H9 (cell line): ENCODE results near the gene LPP. TPM values are rescaled to one million over a fixed set of nuclear protein-coding genes. Genes with fewer than 3 reads are reported as not detected.

Experiments
- DNase-seq: peaks from one replicate; pipeline ENCODE4 v3.0.0-alpha.2; 2017
- H2AFZ ChIP-seq: one replicate; pipeline ENCODE4 v1.6.1; 2013; ENCODE audit warnings: mild to moderate bottlenecking, low read length, control low read depth, moderate library complexity
- H2AK5ac ChIP-seq: 2 replicates; pipeline ENCODE4 v1.6.1; 2013; ENCODE audit warnings: low read length, control low read depth, mixed read lengths; ENCODE audit not compliant: insufficient read length
- H2BK120ac ChIP-seq: one replicate; pipeline ENCODE4 v1.6.1; 2013; ENCODE audit warnings: low read depth, mild to moderate bottlenecking, low read length, control low read depth, inconsistent platforms; ENCODE audit not compliant: poor library complexity, severe bottlenecking
- H2BK12ac ChIP-seq: 2 replicates; pipeline ENCODE4 v1.6.1; 2013; ENCODE audit warnings: low read length, control low read depth, mixed read lengths, low read depth; ENCODE audit not compliant: insufficient read length
- H2BK15ac ChIP-seq: 2 replicates; pipeline ENCODE4 v1.6.1; 2013; ENCODE audit warnings: low read depth, low read length, control low read depth
- H2BK20ac ChIP-seq: one replicate; pipeline ENCODE4 v1.6.1; 2013; ENCODE audit warnings: low read depth, mild to moderate bottlenecking, low read length, control low read depth, inconsistent platforms; ENCODE audit not compliant: poor library complexity, severe bottlenecking
- H2BK5ac ChIP-seq: 2 replicates; pipeline ENCODE4 v1.6.1; 2013; ENCODE audit warnings: low read length, control low read depth, mixed read lengths; ENCODE audit not compliant: insufficient read length
- H3K14ac ChIP-seq: 2 replicates; pipeline ENCODE4 v1.6.1; 2013; ENCODE audit warnings: low read length, control low read depth; ENCODE audit not compliant: insufficient read depth
- H3K18ac ChIP-seq: 2 replicates; pipeline ENCODE4 v1.6.1; 2013; ENCODE audit warnings: low read depth, mild to moderate bottlenecking, mixed read lengths, low read length, control low read depth; ENCODE audit not compliant: insufficient read length
- H3K23ac ChIP-seq: 2 replicates; pipeline ENCODE4 v1.6.1; 2013; ENCODE audit warnings: low read length, control low read depth, mixed read lengths, low read depth; ENCODE audit not compliant: insufficient read length
- H3K23me2 ChIP-seq: 2 replicates; pipeline ENCODE4 v1.6.1; 2013; ENCODE audit warnings: low read depth, mild to moderate bottlenecking, mixed read lengths, low read length, control low read depth; ENCODE audit not compliant: insufficient read length, poor library complexity, severe bottlenecking
- H3K27ac ChIP-seq: 2 replicates; pipeline ENCODE4 v1.5.1; 2013; ENCODE audit warnings: low read length, control low read depth, mixed read lengths, low read depth; ENCODE audit not compliant: insufficient read length
- H3K27me3 ChIP-seq: 2 replicates; pipeline ENCODE4 v1.6.1; 2013; ENCODE audit warnings: low read length, control low read depth, inconsistent platforms; ENCODE audit not compliant: insufficient read depth
- H3K4ac ChIP-seq: 2 replicates; pipeline ENCODE4 v1.6.1; 2013; ENCODE audit warnings: low read depth, mild to moderate bottlenecking, control low read depth, inconsistent platforms, low read length, moderate library complexity
- H3K4me1 ChIP-seq: 2 replicates; pipeline ENCODE4 v1.6.1; 2013; ENCODE audit warnings: low read length, control low read depth, inconsistent platforms; ENCODE audit not compliant: insufficient read depth
- H3K4me2 ChIP-seq: 2 replicates; pipeline ENCODE4 v1.6.1; 2013; ENCODE audit warnings: low read length, control low read depth, mixed read lengths; ENCODE audit not compliant: insufficient read length, insufficient read depth
- H3K56ac ChIP-seq: 2 replicates; pipeline ENCODE4 v1.6.1; 2013; ENCODE audit warnings: low read depth, mild to moderate bottlenecking, mixed read lengths, low read length, control low read depth; ENCODE audit not compliant: insufficient read length
- H3K79me1 ChIP-seq: 2 replicates; pipeline ENCODE4 v1.6.1; 2013; ENCODE audit warnings: low read depth, mild to moderate bottlenecking, moderate library complexity, low read length, control low read depth, inconsistent platforms; ENCODE audit not compliant: insufficient read depth, poor library complexity, severe bottlenecking
- H3K79me2 ChIP-seq: 2 replicates; pipeline ENCODE4 v1.6.1; 2013; ENCODE audit warnings: low read length, control low read depth, inconsistent platforms; ENCODE audit not compliant: insufficient read depth
- H3K9ac ChIP-seq: 2 replicates; pipeline ENCODE4 v1.6.1; 2013; ENCODE audit warnings: low read length, control low read depth, mixed read lengths; ENCODE audit not compliant: insufficient read length; ENCODE audit errors: extremely low read depth
- H3K9me3 ChIP-seq: one replicate; pipeline ENCODE4 v1.6.1; 2013; ENCODE audit warnings: low read depth, low read length, inconsistent platforms; ENCODE audit not compliant: control insufficient read depth
- H3T11ph ChIP-seq: one replicate; pipeline ENCODE4 v1.6.1; 2013; ENCODE audit warnings: mild to moderate bottlenecking, low read length, control low read depth, inconsistent platforms
- H4K20me1 ChIP-seq: one replicate; pipeline ENCODE4 v1.6.1; 2013; ENCODE audit not compliant: control insufficient read depth, insufficient read length, insufficient read depth
- H4K5ac ChIP-seq: 2 replicates; pipeline ENCODE4 v1.6.1; 2013; ENCODE audit warnings: low read depth, mild to moderate bottlenecking, mixed read lengths, low read length, control low read depth; ENCODE audit not compliant: insufficient read length
- H4K8ac ChIP-seq: replicated peaks from 2 replicates; pipeline ENCODE4 v1.6.1; 2013; ENCODE audit warnings: low read length, control low read depth, mixed read lengths, low read depth; ENCODE audit not compliant: insufficient read length
- H4K91ac ChIP-seq: 2 replicates; pipeline ENCODE4 v1.6.1; 2013; ENCODE audit warnings: low read depth, mild to moderate bottlenecking, moderate library complexity, mixed read lengths, low read length, control low read depth; ENCODE audit not compliant: insufficient read length
- H3K27ac Mint-ChIP-seq, 3 experiments: 2 replicates in 2 of 3; 3 replicates in 1 of 3; pipeline ENCODE4 v1.8.0; 2020 to 2021; ENCODE audit warnings: mixed read lengths in 3 of 3, mild to moderate bottlenecking in 1 of 3, moderate library complexity in 1 of 3
- H3K27me3 Mint-ChIP-seq: 2 replicates; pipeline ENCODE4 v1.8.0; 2021; ENCODE audit warnings: low read depth, mild to moderate bottlenecking, moderate library complexity, mixed read lengths
- H3K36me3 Mint-ChIP-seq, 3 experiments: 2 replicates in 2 of 3; 3 replicates in 1 of 3; pipeline ENCODE4 v1.8.0; 2020 to 2021; ENCODE audit warnings: low read depth in 3 of 3, mixed read lengths in 3 of 3; ENCODE audit not compliant: insufficient read depth in 1 of 3
- H3K4me1 Mint-ChIP-seq, 2 experiments: 2 replicates each; pipeline ENCODE4 v1.8.0; 2020; ENCODE audit warnings: mixed read lengths in 2 of 2
- H3K4me3 Mint-ChIP-seq, 2 experiments: 2 replicates in 1 of 2; 3 replicates in 1 of 2; pipeline ENCODE4 v1.8.0; 2020 to 2021; ENCODE audit warnings: mild to moderate bottlenecking in 2 of 2, mixed read lengths in 2 of 2, moderate library complexity in 1 of 2
- H3K9me3 Mint-ChIP-seq, 2 experiments: 2 replicates in 1 of 2; 3 replicates in 1 of 2; pipeline ENCODE4 v1.8.0; 2020; ENCODE audit warnings: mild to moderate bottlenecking in 2 of 2, mixed read lengths in 2 of 2, moderate library complexity in 1 of 2
- WGBS: extraction: QIAGEN DNeasy Blood & Tissue Kit; methylation state at CpG from one replicate; pipeline ENCODE4 v1.1.7; 2013; ENCODE audit warnings: missing lambda C conversion rate, low lambda C conversion rate, mixed read lengths; ENCODE audit not compliant: insufficient read length; ENCODE audit errors: extremely low coverage; 5-methylcytosine and 5-hydroxymethylcytosine counted together
- total RNA-seq: library from RNA; stranded (reverse); gene quantifications from 2 replicates; pipeline ENCODE4 v1.2.1, GENCODE V29; 2021
- TF ChIP-seq, protein P1 (sequence below): fragments of 200-600 bp; sonication (generic); conservative IDR thresholded peaks from 3 replicates; pipeline ENCODE4 v1.8.0; 2021; ENCODE audit warnings: antibody characterized with exemption, mild to moderate bottlenecking

LPP gene
- total RNA-seq, 1 experiment from 2014 or later: 64.6 TPM

DNA sequence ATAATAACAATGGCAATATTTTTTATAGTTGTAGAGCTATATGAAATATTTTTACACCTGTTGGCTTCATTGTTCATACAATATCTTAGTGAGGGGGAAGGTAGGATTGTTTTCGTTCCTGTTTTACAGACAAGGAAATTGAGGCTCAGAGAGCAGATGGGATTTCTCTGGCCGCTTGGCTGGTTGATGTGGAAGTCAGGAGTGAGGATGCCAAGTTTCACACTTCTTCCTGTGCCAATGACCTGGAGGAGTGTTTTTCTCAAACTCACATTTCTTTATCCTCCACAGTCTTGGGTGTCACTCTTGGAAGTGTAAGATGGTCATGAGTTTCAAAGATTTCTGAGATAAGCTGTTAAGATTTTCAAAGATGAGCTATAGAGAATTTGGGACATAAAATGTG lies 50.6 kb downstream of the LPP start:
- Histone ChIP-seq H3K14ac (no peak overlapping the region), H3K79me2 (peaks cover 2% of the 10 kb centered on the region; the same call in 1 of the 2 replicates), H3K79me1 (peaks cover 3% of the 10 kb centered on the region), H3K4me2 (no peak overlapping the region), H2BK20ac (no peak overlapping the region), H3K4me1 (peaks cover 4% of the 10 kb centered on the region; the same call in 1 of the 2 replicates), H2BK120ac (no peak overlapping the region), H3T11ph (no peak overlapping the region), H3K9me3 (no peaks in the 10 kb centered on the region), H4K8ac (no peak overlapping the region), H3K23ac (no peak overlapping the region), H4K20me1 (no peaks in the 10 kb centered on the region), H2BK12ac (no peak overlapping the region), H4K5ac (no peak overlapping the region), H3K23me2 (no peaks in the 10 kb centered on the region), H2BK15ac (no peak overlapping the region), H3K18ac (no peak overlapping the region), H2AFZ (no peak overlapping the region), H4K91ac (no peak overlapping the region), H3K27me3 (no peaks in the 10 kb centered on the region), H2BK5ac (no peak overlapping the region), H3K9ac (no peak overlapping the region), H3K4ac (no peak overlapping the region), H2AK5ac (no peak overlapping the region), H3K27ac (no peak overlapping the region), H3K56ac (no peak overlapping the region)
- H3K4me1 Mint-ChIP-seq: peaks cover 23 to 30% of the 10 kb centered on the region in 2 experiments
- H3K4me3 Mint-ChIP-seq: no peak overlapping the region
- DNase-seq: no peak
- TF ChIP-seq, protein P1, sequence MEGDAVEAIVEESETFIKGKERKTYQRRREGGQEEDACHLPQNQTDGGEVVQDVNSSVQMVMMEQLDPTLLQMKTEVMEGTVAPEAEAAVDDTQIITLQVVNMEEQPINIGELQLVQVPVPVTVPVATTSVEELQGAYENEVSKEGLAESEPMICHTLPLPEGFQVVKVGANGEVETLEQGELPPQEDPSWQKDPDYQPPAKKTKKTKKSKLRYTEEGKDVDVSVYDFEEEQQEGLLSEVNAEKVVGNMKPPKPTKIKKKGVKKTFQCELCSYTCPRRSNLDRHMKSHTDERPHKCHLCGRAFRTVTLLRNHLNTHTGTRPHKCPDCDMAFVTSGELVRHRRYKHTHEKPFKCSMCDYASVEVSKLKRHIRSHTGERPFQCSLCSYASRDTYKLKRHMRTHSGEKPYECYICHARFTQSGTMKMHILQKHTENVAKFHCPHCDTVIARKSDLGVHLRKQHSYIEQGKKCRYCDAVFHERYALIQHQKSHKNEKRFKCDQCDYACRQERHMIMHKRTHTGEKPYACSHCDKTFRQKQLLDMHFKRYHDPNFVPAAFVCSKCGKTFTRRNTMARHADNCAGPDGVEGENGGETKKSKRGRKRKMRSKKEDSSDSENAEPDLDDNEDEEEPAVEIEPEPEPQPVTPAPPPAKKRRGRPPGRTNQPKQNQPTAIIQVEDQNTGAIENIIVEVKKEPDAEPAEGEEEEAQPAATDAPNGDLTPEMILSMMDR: no peak
- no peaks in the 10 kb centered on the region for H3K36me3 Mint-ChIP-seq
- no CpG with 5 or more reads among the region's 2 CpGs for WGBS
- no peak overlapping the region; a peak in 1 of 7 replicates for H3K27ac Mint-ChIP-seq
- H3K9me3 Mint-ChIP-seq: no peaks in the 10 kb centered on the region
- no peaks in the 10 kb centered on the region for H3K27me3 Mint-ChIP-seq
